Activated T-helper 1 cell treated with anti-CD3 and anti-CD28 coated beads, Interleukin-12 subunit alpha, Interleukin-12 subunit beta, Interleukin-2, Interleukin-4 antibody, amounts not matched to agents 30 ng/mL and 10 ng/mL and 1 ng/mL, durations not matched to agents 14 hours and 24 hours and 36 hours (primary cell): ENCODE results near the gene FOXP1. TPM values are rescaled to one million over a fixed set of nuclear protein-coding genes. Genes with fewer than 3 reads are reported as not detected.
A peak's percentile ranks its signal among the peaks of the same experiment; 100 is the strongest.

Source experiments
- DNase-seq: peaks from one replicate; pipeline ENCODE4 v3.0.0; 2021; ENCODE audit warnings: low spot score
- H3K27ac Mint-ChIP-seq: one replicate; pipeline ENCODE4 v1.8.0; 2021; ENCODE audit warnings: mild to moderate bottlenecking, mixed read lengths
- H3K27me3 Mint-ChIP-seq: one replicate; pipeline ENCODE4 v1.8.0; 2022; ENCODE audit warnings: mild to moderate bottlenecking, moderate library complexity, mixed read lengths; ENCODE audit not compliant: insufficient read depth
- H3K36me3 Mint-ChIP-seq: one replicate; pipeline ENCODE4 v1.8.0; 2021; ENCODE audit warnings: low read depth, mixed read lengths
- H3K4me1 Mint-ChIP-seq: one replicate; pipeline ENCODE4 v1.8.0; 2021; ENCODE audit warnings: low read depth, mixed read lengths
- H3K4me3 Mint-ChIP-seq: one replicate; pipeline ENCODE4 v1.8.0; 2021; ENCODE audit warnings: mild to moderate bottlenecking, moderate library complexity, mixed read lengths
- H3K9me3 Mint-ChIP-seq: one replicate; pipeline ENCODE4 v1.8.0; 2021; ENCODE audit warnings: mixed read lengths
- intact Hi-C: fragments of 100-400 bp; cut with micrococcal nuclease; formaldehyde crosslinking; loops from one replicate; pipeline ENCODE4 v1.15.1; 2024
- total RNA-seq: library from RNA; stranded (reverse); gene quantifications from 2 replicates; pipeline ENCODE4 v1.2.3, GENCODE V29; 2022

The FOXP1 gene
- total RNA-seq, 1 donor from 2014 or later, result 97.6 TPM

- H3K27ac Mint-ChIP-seq, result peak overlapping the region; percentile 92
Measured at GRCh38 chr3:71065764-71066013, 517.8 kb downstream of the FOXP1 start.

GRCh38 chr3:71064956-71065763, 518.4 kb downstream of the FOXP1 start:
- Mint-ChIP-seq H3K9me3 (no peaks in the 10 kb centered on the region), H3K27ac (peak overlapping the region; percentile 92), H3K36me3 (peaks cover 14% of the 10 kb centered on the region), H3K4me1 (peaks cover 47% of the 10 kb centered on the region), H3K4me3 (peak overlapping the region; percentile 87), H3K27me3 (no peaks in the 10 kb centered on the region)
- DNase-seq, result no peak
- intact Hi-C loops, result loop anchor here (5.0 to 10.0 kb wide), 8 partner anchors 127 to 1912 kb away; partner anchors contain the start of gene SHQ1

More at GRCh38 chr3:71065764-71066013, 517.8 kb downstream of the FOXP1 start:
- Mint-ChIP-seq H3K4me1 (peaks cover 52% of the 10 kb centered on the region), H3K27me3 (no peaks in the 10 kb centered on the region), H3K36me3 (peaks cover 9% of the 10 kb centered on the region), H3K4me3 (peak overlapping the region; percentile 87), H3K9me3 (no peaks in the 10 kb centered on the region)
- intact Hi-C loops, result loop anchor here (1.0 to 10.0 kb wide), 6 partner anchors 8 to 1861 kb away; partner anchors contain the start of gene SHQ1
- DNase-seq, result no peak

- no peaks in the 10 kb centered on the region for H3K27me3 Mint-ChIP-seq
- peaks cover 13% of the 10 kb centered on the region for H3K36me3 Mint-ChIP-seq
- H3K4me3 Mint-ChIP-seq, result no peak overlapping the region
- no peaks in the 10 kb centered on the region for H3K9me3 Mint-ChIP-seq
- intact Hi-C loops, result loop anchor here (5.0 to 10.0 kb wide), 6 partner anchors 428 to 1913 kb away; partner anchors contain the start of gene SHQ1
- H3K4me1 Mint-ChIP-seq, result peaks cover 39% of the 10 kb centered on the region
- no peak overlapping the region for H3K27ac Mint-ChIP-seq
- peak; percentile 59 for DNase-seq
Measured at GRCh38 chr3:71064291-71064955, 519.1 kb downstream of the FOXP1 start.

GRCh38 chr3:71063773-71064290, 519.7 kb downstream of the FOXP1 start:
- Mint-ChIP-seq H3K4me3 (no peak overlapping the region), H3K4me1 (peaks cover 34% of the 10 kb centered on the region), H3K27ac (no peak overlapping the region), H3K27me3 (no peaks in the 10 kb centered on the region), H3K9me3 (no peaks in the 10 kb centered on the region), H3K36me3 (peaks cover 13% of the 10 kb centered on the region)
- no peak for DNase-seq
- intact Hi-C loops, result loop anchor here (1.0 to 10.0 kb wide), 15 partner anchors 18 to 1913 kb away; partner anchors contain the start of genes FOXP1 and SHQ1

- Mint-ChIP-seq H3K4me1 (peaks cover 34% of the 10 kb centered on the region), H3K27me3 (no peaks in the 10 kb centered on the region), H3K36me3 (peaks cover 15% of the 10 kb centered on the region), H3K27ac (no peak overlapping the region), H3K4me3 (no peak overlapping the region), H3K9me3 (no peaks in the 10 kb centered on the region)
- intact Hi-C loops, result loop anchor here (1.0 to 10.0 kb wide), 15 partner anchors 17 to 1914 kb away; partner anchors contain the start of genes FOXP1 and SHQ1
- DNase-seq, result no peak
Measured at GRCh38 chr3:71062952-71063772, 520.4 kb downstream of the FOXP1 start.

GRCh38 chr3:71062037-71062932, 521.2 kb downstream of the FOXP1 start:
- Mint-ChIP-seq H3K27ac (peak overlapping the region; percentile 54), H3K4me1 (peaks cover 35% of the 10 kb centered on the region), H3K9me3 (no peaks in the 10 kb centered on the region), H3K36me3 (peaks cover 17% of the 10 kb centered on the region), H3K4me3 (no peak overlapping the region), H3K27me3 (no peaks in the 10 kb centered on the region)
- no peak for DNase-seq
- intact Hi-C loops, result loop anchor here (2.0 to 10.0 kb wide), 7 partner anchors 331 to 1915 kb away; partner anchors contain the start of gene SHQ1

- peak overlapping the region; percentile 54 for H3K27ac Mint-ChIP-seq
- DNase-seq, result no peak
- H3K36me3 Mint-ChIP-seq, result peaks cover 18% of the 10 kb centered on the region
- no peak overlapping the region for H3K4me3 Mint-ChIP-seq
- H3K9me3 Mint-ChIP-seq, result no peaks in the 10 kb centered on the region
- intact Hi-C loops, result loop anchor here (5.0 to 10.0 kb wide), 6 partner anchors 431 to 1916 kb away; partner anchors contain the start of gene SHQ1
- no peaks in the 10 kb centered on the region for H3K27me3 Mint-ChIP-seq
- peaks cover 35% of the 10 kb centered on the region for H3K4me1 Mint-ChIP-seq
Measured at GRCh38 chr3:71061581-71061980, 521.9 kb downstream of the FOXP1 start.

- DNase-seq, result no peak
- peak overlapping the region; percentile 20 for H3K27ac Mint-ChIP-seq
- H3K36me3 Mint-ChIP-seq, result peaks cover 19% of the 10 kb centered on the region
- intact Hi-C loops, result loop anchor here (5.0 to 10.0 kb wide), 6 partner anchors 431 to 1916 kb away; partner anchors contain the start of gene SHQ1
- H3K27me3 Mint-ChIP-seq, result no peaks in the 10 kb centered on the region
- peaks cover 34% of the 10 kb centered on the region for H3K4me1 Mint-ChIP-seq
- H3K9me3 Mint-ChIP-seq, result no peaks in the 10 kb centered on the region
- peak overlapping the region; percentile 68 for H3K4me3 Mint-ChIP-seq
Measured at GRCh38 chr3:71061037-71061436, 522.5 kb downstream of the FOXP1 start.

GRCh38 chr3:71060536-71060935, 523.0 kb downstream of the FOXP1 start:
- peaks cover 33% of the 10 kb centered on the region for H3K4me1 Mint-ChIP-seq
- no peaks in the 10 kb centered on the region for H3K27me3 Mint-ChIP-seq
- H3K36me3 Mint-ChIP-seq, result peaks cover 23% of the 10 kb centered on the region
- intact Hi-C loops, result loop anchor here (5.0 to 10.0 kb wide), 6 partner anchors 432 to 1917 kb away; partner anchors contain the start of gene SHQ1
- H3K4me3 Mint-ChIP-seq, result peak overlapping the region; percentile 68
- no peak for DNase-seq
- no peaks in the 10 kb centered on the region for H3K9me3 Mint-ChIP-seq
- peak overlapping the region; percentile 43 for H3K27ac Mint-ChIP-seq

GRCh38 chr3:71057526-71057894, 526.0 kb downstream of the FOXP1 start:
- intact Hi-C loops, result loop anchor here (1.0 kb wide), 3 partner anchors 9 to 47 kb away; no protein-coding TSS in a partner anchor
- Mint-ChIP-seq H3K9me3 (no peaks in the 10 kb centered on the region), H3K4me3 (peak overlapping the region; percentile 58), H3K27ac (peak overlapping the region; percentile 77), H3K4me1 (peaks cover 41% of the 10 kb centered on the region), H3K36me3 (peaks cover 47% of the 10 kb centered on the region), H3K27me3 (peaks cover 3% of the 10 kb centered on the region)
- no peak for DNase-seq

GRCh38 chr3:71056327-71056726, 527.2 kb downstream of the FOXP1 start:
- Mint-ChIP-seq H3K9me3 (no peaks in the 10 kb centered on the region), H3K27ac (no peak overlapping the region), H3K27me3 (peaks cover 3% of the 10 kb centered on the region), H3K4me3 (no peak overlapping the region), H3K4me1 (peaks cover 46% of the 10 kb centered on the region), H3K36me3 (peaks cover 45% of the 10 kb centered on the region)
- intact Hi-C loops, result no loop called here
- DNase-seq, result no peak
